ENCODE results near the gene MARVELD1. TPM values are rescaled to one million over a fixed set of nuclear protein-coding genes. Genes with fewer than 3 reads are reported as not detected.

MARVELD1 gene
- total and polyA plus RNA-seq, 2 of the 13 experiments (the other 11 are each of a cell fraction or from before 2014, with no cell fraction given), result not detected

GRCh38 chr10:97686962-97687784 lies 26.4 kb upstream of the MARVELD1 start, which contains the start of gene AVPI1 (continued):
- TF ChIP-seq ZNF687 (CRISPR knock-in tag; IDR thresholded peaks at IDR 0.05) (peak; percentile 98), ZNF354B (CRISPR knock-in tag; IDR thresholded peaks at IDR 0.05) (0 out of 2 replicates have a peak, but pooled peaks have one; percentile 96), NR1H2 (CRISPR knock-in tag; IDR thresholded peaks at IDR 0.05; ENCODE audit: borderline replicate concordance, low read depth) (peak; percentile 47; the same call in 1 of the 2 replicates), JUNB (CRISPR knock-in tag; IDR thresholded peaks at IDR 0.05; ENCODE audit: borderline replicate concordance) (no peak), SNAI1 (CRISPR knock-in tag; IDR thresholded peaks at IDR 0.05; ENCODE audit: borderline replicate concordance) (no peak; the same call in 1 of the 2 replicates), ZNF670 (CRISPR knock-in tag; IDR thresholded peaks at IDR 0.05; ENCODE audit: borderline replicate concordance) (no peak; the same call in 1 of the 2 replicates), NFKBIZ (CRISPR knock-in tag; IDR thresholded peaks at IDR 0.05) (peak; percentile 78; the same call in 1 of the 2 replicates), MLLT10 (CRISPR knock-in tag; IDR thresholded peaks at IDR 0.05) (no peak), TMF1 (CRISPR knock-in tag; IDR thresholded peaks at IDR 0.05; ENCODE audit: low read depth) (peak; percentile 84), SAFB2 (CRISPR knock-in tag; IDR thresholded peaks at IDR 0.05; ENCODE audit: borderline replicate concordance, low read depth) (peak; percentile 75; the same call in 1 of the 2 replicates), GPBP1L1 (CRISPR knock-in tag; IDR thresholded peaks at IDR 0.05) (no peak), ZFP41 (CRISPR knock-in tag; IDR thresholded peaks at IDR 0.05; ENCODE audit: borderline replicate concordance) (no peak), PHF5A (CRISPR knock-in tag; IDR thresholded peaks at IDR 0.05; ENCODE audit: low read depth, unreplicated experiment) (no peak), MEF2D (CRISPR knock-in tag; IDR thresholded peaks at IDR 0.05) (no peak; the same call in 1 of the 2 replicates), RAD51 (IDR thresholded peaks at IDR 0.05; ENCODE audit: borderline replicate concordance) (no peak; the same call in 1 of the 2 replicates), FOSL1 (CRISPR knock-in tag; IDR thresholded peaks at IDR 0.05; ENCODE audit: borderline replicate concordance) (no peak), XBP1 (CRISPR knock-in tag; IDR thresholded peaks at IDR 0.05) (no peak), DR1 (CRISPR knock-in tag; IDR thresholded peaks at IDR 0.05) (peak; percentile 87; the same call in 1 of the 2 replicates), MED1 (CRISPR knock-in tag; IDR thresholded peaks at IDR 0.05) (peak; percentile 88), KDM5B (CRISPR knock-in tag; IDR thresholded peaks at IDR 0.05; ENCODE audit: borderline replicate concordance) (peak; percentile 79; the same call in 1 of the 2 replicates), MBD4 (IDR thresholded peaks at IDR 0.05; ENCODE audit: borderline replicate concordance, low read length) (no peak), ZFP82 (CRISPR knock-in tag; IDR thresholded peaks at IDR 0.05; ENCODE audit: borderline replicate concordance) (0 out of 2 replicates have a peak, but pooled peaks have one; percentile 52)
- TF ChIP-seq, protein P1, sequence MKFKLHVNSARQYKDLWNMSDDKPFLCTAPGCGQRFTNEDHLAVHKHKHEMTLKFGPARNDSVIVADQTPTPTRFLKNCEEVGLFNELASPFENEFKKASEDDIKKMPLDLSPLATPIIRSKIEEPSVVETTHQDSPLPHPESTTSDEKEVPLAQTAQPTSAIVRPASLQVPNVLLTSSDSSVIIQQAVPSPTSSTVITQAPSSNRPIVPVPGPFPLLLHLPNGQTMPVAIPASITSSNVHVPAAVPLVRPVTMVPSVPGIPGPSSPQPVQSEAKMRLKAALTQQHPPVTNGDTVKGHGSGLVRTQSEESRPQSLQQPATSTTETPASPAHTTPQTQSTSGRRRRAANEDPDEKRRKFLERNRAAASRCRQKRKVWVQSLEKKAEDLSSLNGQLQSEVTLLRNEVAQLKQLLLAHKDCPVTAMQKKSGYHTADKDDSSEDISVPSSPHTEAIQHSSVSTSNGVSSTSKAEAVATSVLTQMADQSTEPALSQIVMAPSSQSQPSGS (CRISPR knock-in tag; IDR thresholded peaks at IDR 0.05), result peak; percentile 97; the same call in 1 of the 2 replicates

All from HepG2 (cell line).